Peyer's patch (tissue), 4 donors: ENCODE results near the gene LZTFL1.

ENCODE experiments used
- POLR2A ChIP-seq, 2 donors: fragments of 450-650 bp; IDR thresholded peaks; one replicate each; pipeline ENCODE4 v1.5.1; 2017; ENCODE audit warnings: antibody characterized with exemption in 2 of 2, mild to moderate bottlenecking in 2 of 2, moderate library complexity in 2 of 2
- TF ChIP-seq, protein P1 (sequence below), 6 experiments: fragments of 450-650 bp in 4 of 6; fragments of 200-600 bp in 2 of 6; sonication (generic) in 1 of 6; IDR thresholded peaks; one replicate each; pipeline ENCODE4 v1.5.1; 2017 to 2019; ENCODE audit warnings: antibody characterized with exemption in 6 of 6, mild to moderate bottlenecking in 3 of 6, moderate library complexity in 1 of 6

DNA sequence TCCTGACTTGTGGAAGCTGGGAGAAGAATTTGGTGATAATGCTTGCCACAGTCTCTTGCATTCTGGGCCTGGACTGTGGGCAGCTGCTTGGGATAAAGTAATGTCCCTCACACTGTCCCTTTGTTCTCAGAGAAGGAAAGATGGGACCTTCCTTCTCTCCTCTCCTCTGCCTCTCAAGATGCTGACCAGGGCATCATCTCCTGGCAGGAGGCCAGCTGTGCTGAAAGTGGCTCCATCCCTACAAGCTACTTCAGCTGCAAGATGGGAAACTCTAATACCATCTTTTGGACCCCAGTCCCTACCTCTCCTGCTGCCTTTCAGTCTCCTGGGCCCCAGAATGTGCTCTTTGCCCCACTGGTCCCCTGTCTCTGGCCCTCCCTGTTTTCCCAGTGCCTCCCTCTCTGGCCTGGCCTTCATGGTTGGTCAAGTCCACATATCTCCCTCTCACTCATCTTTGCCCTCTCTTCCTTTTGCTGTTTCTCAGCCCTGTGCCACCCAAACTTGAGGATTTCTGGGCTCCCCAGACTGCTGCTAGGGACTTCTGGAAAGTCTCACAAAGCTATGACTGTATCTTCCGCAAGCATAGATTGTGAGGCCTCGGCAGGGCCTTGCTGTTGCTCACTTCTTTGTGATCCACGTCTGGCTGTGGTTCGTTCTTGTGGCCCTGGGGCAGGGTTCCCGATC is 38.5 kb downstream of the LZTFL1 start:
- TF ChIP-seq, protein P1, sequence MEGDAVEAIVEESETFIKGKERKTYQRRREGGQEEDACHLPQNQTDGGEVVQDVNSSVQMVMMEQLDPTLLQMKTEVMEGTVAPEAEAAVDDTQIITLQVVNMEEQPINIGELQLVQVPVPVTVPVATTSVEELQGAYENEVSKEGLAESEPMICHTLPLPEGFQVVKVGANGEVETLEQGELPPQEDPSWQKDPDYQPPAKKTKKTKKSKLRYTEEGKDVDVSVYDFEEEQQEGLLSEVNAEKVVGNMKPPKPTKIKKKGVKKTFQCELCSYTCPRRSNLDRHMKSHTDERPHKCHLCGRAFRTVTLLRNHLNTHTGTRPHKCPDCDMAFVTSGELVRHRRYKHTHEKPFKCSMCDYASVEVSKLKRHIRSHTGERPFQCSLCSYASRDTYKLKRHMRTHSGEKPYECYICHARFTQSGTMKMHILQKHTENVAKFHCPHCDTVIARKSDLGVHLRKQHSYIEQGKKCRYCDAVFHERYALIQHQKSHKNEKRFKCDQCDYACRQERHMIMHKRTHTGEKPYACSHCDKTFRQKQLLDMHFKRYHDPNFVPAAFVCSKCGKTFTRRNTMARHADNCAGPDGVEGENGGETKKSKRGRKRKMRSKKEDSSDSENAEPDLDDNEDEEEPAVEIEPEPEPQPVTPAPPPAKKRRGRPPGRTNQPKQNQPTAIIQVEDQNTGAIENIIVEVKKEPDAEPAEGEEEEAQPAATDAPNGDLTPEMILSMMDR (IDR thresholded peaks at IDR 0.05) = no peak
- no peak for TF ChIP-seq POLR2A (IDR thresholded peaks at IDR 0.05)
